ENCODE results near the gene CGNL1.

The CGNL1 gene

GRCh38 chr15:57494581-57494980, 118.3 kb downstream of the CGNL1 start:
- Histone ChIP-seq H3K14ac (ENCODE audit: low read length in 2 of 2) (no peak overlapping the region), H2BK12ac (ENCODE audit: low read length in 2 of 2) (no peak overlapping the region), H3K18ac (ENCODE audit: low read depth in 1 of 2, low read length in 2 of 2) (no peak overlapping the region), H2BK15ac (ENCODE audit: low read depth, poor library complexity, severe bottlenecking) (no peak overlapping the region), H3K9me3 (ENCODE audit: control insufficient read depth, low read length) (no peaks in the 10 kb centered on the region), H3K9ac (ENCODE audit: low read length) (no peak overlapping the region), H3K79me1 (replicated peaks; ENCODE audit: low read length, poor library complexity, severe bottlenecking) (peaks cover 22% of the 10 kb centered on the region), H3K27ac (ENCODE audit: low read length, poor library complexity, severe bottlenecking) (no peak overlapping the region), H4K91ac (ENCODE audit: low read length) (no peak overlapping the region), H3K4ac (ENCODE audit: low read depth in 1 of 2, low read length in 2 of 2) (no peak overlapping the region), H3K27me3 (ENCODE audit: control insufficient read depth in 1 of 2, insufficient read depth in 1 of 2, low read length in 2 of 2) (no peaks in the 10 kb centered on the region), H2BK120ac (ENCODE audit: low read depth, low read length) (no peak overlapping the region), H3K4me3 (ENCODE audit: insufficient read depth in 1 of 2, low read depth in 1 of 2, low read length in 2 of 2) (no peak overlapping the region), H2BK5ac (ENCODE audit: low read depth, low read length, poor library complexity, severe bottlenecking) (no peak overlapping the region), H2AFZ (ENCODE audit: low read depth, low read length) (no peak overlapping the region), H2AK5ac (ENCODE audit: low read length, severe bottlenecking) (no peak overlapping the region), H3K23ac (ENCODE audit: low read length in 2 of 2) (no peak overlapping the region), H3K4me1 (ENCODE audit: control insufficient read depth, insufficient read depth, low read depth, low read length) (peaks cover 6% of the 10 kb centered on the region), H3K36me3 (ENCODE audit: control insufficient read depth in 1 of 2, insufficient read depth in 2 of 2, low read depth in 1 of 2, low read length in 2 of 2) (peaks cover 0 to 17% of the 10 kb centered on the region in 2 experiments), H4K8ac (ENCODE audit: low read length) (no peak overlapping the region), H3K4me2 (ENCODE audit: low read length, poor library complexity, severe bottlenecking) (no peak overlapping the region)
- WGBS: 95% methylated on average over 4 of the region's 4 CpGs
- DNase-seq: no peak

DNA sequence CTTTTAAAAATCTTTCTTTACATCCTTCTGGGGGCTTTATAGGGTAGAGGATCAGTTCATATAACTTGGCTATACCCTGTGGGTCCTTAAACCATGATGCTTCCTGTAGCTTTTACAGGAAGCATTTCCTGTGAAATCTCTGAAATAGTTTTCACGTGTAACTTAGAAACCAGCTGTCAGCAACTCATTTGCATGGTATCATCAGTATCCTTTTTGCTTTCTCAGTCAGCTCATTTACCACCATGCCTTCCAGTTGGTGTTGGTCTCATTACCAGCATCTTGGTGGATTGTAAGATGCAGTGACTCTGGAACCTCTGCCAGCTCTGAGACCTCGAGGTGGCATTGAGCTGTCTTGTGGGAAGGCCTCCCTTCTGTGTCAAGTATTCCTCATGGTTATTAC, 118.7 kb downstream of the CGNL1 start:
- H3K23ac ChIP-seq (ENCODE audit: low read length in 2 of 2): no peak overlapping the region
- no peak overlapping the region for H2AK5ac ChIP-seq (ENCODE audit: low read length, severe bottlenecking)
- no peak overlapping the region for H4K91ac ChIP-seq (ENCODE audit: low read length)
- peaks cover 25% of the 10 kb centered on the region for H3K79me1 ChIP-seq (replicated peaks; ENCODE audit: low read length, poor library complexity, severe bottlenecking)
- DNase-seq: no peak
- no peaks in the 10 kb centered on the region for H3K9me3 ChIP-seq (ENCODE audit: control insufficient read depth, low read length)
- H2BK5ac ChIP-seq (ENCODE audit: low read depth, low read length, poor library complexity, severe bottlenecking): no peak overlapping the region
- no peaks in the 10 kb centered on the region for H3K27me3 ChIP-seq (ENCODE audit: control insufficient read depth in 1 of 2, insufficient read depth in 1 of 2, low read length in 2 of 2)
- no peak overlapping the region for H4K8ac ChIP-seq (ENCODE audit: low read length)
- peaks cover 9% of the 10 kb centered on the region for H3K4me1 ChIP-seq (ENCODE audit: control insufficient read depth, insufficient read depth, low read depth, low read length)
- H3K4me3 ChIP-seq (ENCODE audit: insufficient read depth in 1 of 2, low read depth in 1 of 2, low read length in 2 of 2): no peak overlapping the region
- no peak overlapping the region for H3K4me2 ChIP-seq (ENCODE audit: low read length, poor library complexity, severe bottlenecking)
- H3K4ac ChIP-seq (ENCODE audit: low read depth in 1 of 2, low read length in 2 of 2): no peak overlapping the region
- 49% methylated on average over 2 of the region's 2 CpGs for WGBS
- no peak overlapping the region for H2AFZ ChIP-seq (ENCODE audit: low read depth, low read length)
- no peak overlapping the region for H3K9ac ChIP-seq (ENCODE audit: low read length)
- H2BK120ac ChIP-seq (ENCODE audit: low read depth, low read length): no peak overlapping the region
- H3K14ac ChIP-seq (ENCODE audit: low read length in 2 of 2): no peak overlapping the region
- H3K18ac ChIP-seq (ENCODE audit: low read depth in 1 of 2, low read length in 2 of 2): no peak overlapping the region
- peaks cover 0 to 17% of the 10 kb centered on the region in 2 experiments for H3K36me3 ChIP-seq (ENCODE audit: control insufficient read depth in 1 of 2, insufficient read depth in 2 of 2, low read depth in 1 of 2, low read length in 2 of 2)
- H2BK12ac ChIP-seq (ENCODE audit: low read length in 2 of 2): no peak overlapping the region
- no peak overlapping the region for H2BK15ac ChIP-seq (ENCODE audit: low read depth, poor library complexity, severe bottlenecking)
- no peak overlapping the region for H3K27ac ChIP-seq (ENCODE audit: low read length, poor library complexity, severe bottlenecking)

DNA sequence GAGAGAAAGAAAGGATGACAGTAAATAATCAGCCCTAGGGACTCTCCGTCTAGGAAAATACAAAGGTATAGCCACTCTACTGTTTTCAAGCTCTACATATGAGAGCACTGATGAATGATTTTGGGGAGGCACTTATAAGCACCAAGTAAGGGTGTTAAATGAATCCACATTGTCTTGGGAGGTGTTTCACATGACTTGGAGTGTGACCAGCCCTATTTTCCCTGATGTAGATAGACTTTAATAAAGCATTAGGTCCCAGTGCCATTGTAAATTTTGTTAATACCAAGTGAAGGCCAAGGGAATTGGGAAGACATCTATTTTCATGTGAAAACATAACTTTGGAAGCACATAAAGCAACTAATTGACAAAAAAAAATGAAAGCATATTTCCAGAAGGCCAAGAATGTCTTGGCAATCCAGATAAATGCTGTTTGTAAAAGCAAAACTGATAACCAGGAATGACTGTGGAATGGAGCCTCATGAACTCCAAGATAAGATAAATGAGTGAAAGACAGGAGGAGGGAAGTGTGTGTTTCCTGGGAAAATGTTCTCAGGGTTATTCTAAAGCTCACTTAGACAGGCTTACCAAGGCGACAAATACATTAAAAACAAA, 119.4 kb downstream of the CGNL1 start:
- no peak overlapping the region for H3K14ac ChIP-seq (ENCODE audit: low read length in 2 of 2)
- no peak overlapping the region for H3K27ac ChIP-seq (ENCODE audit: low read length, poor library complexity, severe bottlenecking)
- no peak overlapping the region for H2AFZ ChIP-seq (ENCODE audit: low read depth, low read length)
- no peak overlapping the region for H2BK15ac ChIP-seq (ENCODE audit: low read depth, poor library complexity, severe bottlenecking)
- H2BK12ac ChIP-seq (ENCODE audit: low read length in 2 of 2): no peak overlapping the region
- no peak overlapping the region for H3K18ac ChIP-seq (ENCODE audit: low read depth in 1 of 2, low read length in 2 of 2)
- peaks cover 0 to 17% of the 10 kb centered on the region in 2 experiments for H3K36me3 ChIP-seq (ENCODE audit: control insufficient read depth in 1 of 2, insufficient read depth in 2 of 2, low read depth in 1 of 2, low read length in 2 of 2)
- no CpG with 5 or more reads among the region's 2 CpGs for WGBS
- H2BK5ac ChIP-seq (ENCODE audit: low read depth, low read length, poor library complexity, severe bottlenecking): no peak overlapping the region
- H3K4me1 ChIP-seq (ENCODE audit: control insufficient read depth, insufficient read depth, low read depth, low read length): peaks cover 13% of the 10 kb centered on the region
- DNase-seq: no peak
- H2BK120ac ChIP-seq (ENCODE audit: low read depth, low read length): no peak overlapping the region
- no peaks in the 10 kb centered on the region for H3K27me3 ChIP-seq (ENCODE audit: control insufficient read depth in 1 of 2, insufficient read depth in 1 of 2, low read length in 2 of 2)
- H3K23ac ChIP-seq (ENCODE audit: low read length in 2 of 2): no peak overlapping the region
- no peak overlapping the region for H4K91ac ChIP-seq (ENCODE audit: low read length)
- H3K4ac ChIP-seq (ENCODE audit: low read depth in 1 of 2, low read length in 2 of 2): no peak overlapping the region
- no peak overlapping the region for H3K4me3 ChIP-seq (ENCODE audit: insufficient read depth in 1 of 2, low read depth in 1 of 2, low read length in 2 of 2)
- no peak overlapping the region for H3K4me2 ChIP-seq (ENCODE audit: low read length, poor library complexity, severe bottlenecking)
- H3K9ac ChIP-seq (ENCODE audit: low read length): no peak overlapping the region
- no peak overlapping the region for H4K8ac ChIP-seq (ENCODE audit: low read length)
- H3K9me3 ChIP-seq (ENCODE audit: control insufficient read depth, low read length): no peaks in the 10 kb centered on the region
- H2AK5ac ChIP-seq (ENCODE audit: low read length, severe bottlenecking): peak overlapping the region; percentile 24
- peaks cover 25% of the 10 kb centered on the region for H3K79me1 ChIP-seq (replicated peaks; ENCODE audit: low read length, poor library complexity, severe bottlenecking)

DNA sequence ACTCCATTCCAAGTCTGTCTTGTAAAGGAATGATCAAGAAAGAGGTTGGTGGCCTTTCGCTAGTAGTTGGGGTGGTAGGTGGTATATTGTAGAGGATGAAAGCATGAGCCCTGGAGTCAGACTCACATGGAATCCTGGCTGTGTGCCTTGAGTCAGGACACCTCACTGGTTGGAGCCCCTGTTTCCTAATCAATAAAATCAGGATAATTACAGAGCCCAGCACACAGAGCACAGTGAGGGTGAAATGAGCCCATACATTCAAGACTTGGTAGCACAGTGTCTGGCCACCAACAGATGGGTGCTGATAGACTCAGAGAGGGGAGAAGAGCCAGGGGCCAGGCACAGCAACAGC, 120.3 kb downstream of the CGNL1 start:
- H2BK12ac ChIP-seq (ENCODE audit: low read length in 2 of 2): no peak overlapping the region
- H3K27ac ChIP-seq (ENCODE audit: low read length, poor library complexity, severe bottlenecking): no peak overlapping the region
- no peak for DNase-seq
- no peak overlapping the region for H2BK120ac ChIP-seq (ENCODE audit: low read depth, low read length)
- H2AFZ ChIP-seq (ENCODE audit: low read depth, low read length): no peak overlapping the region
- no peak overlapping the region for H2BK15ac ChIP-seq (ENCODE audit: low read depth, poor library complexity, severe bottlenecking)
- no peak overlapping the region for H3K4me2 ChIP-seq (ENCODE audit: low read length, poor library complexity, severe bottlenecking)
- H3K9ac ChIP-seq (ENCODE audit: low read length): no peak overlapping the region
- H3K36me3 ChIP-seq (ENCODE audit: control insufficient read depth in 1 of 2, insufficient read depth in 2 of 2, low read depth in 1 of 2, low read length in 2 of 2): peaks cover 0 to 14% of the 10 kb centered on the region in 2 experiments
- 95% methylated on average over 1 of the region's 1 CpG for WGBS
- H3K18ac ChIP-seq (ENCODE audit: low read depth in 1 of 2, low read length in 2 of 2): no peak overlapping the region
- no peak overlapping the region for H3K4me3 ChIP-seq (ENCODE audit: insufficient read depth in 1 of 2, low read depth in 1 of 2, low read length in 2 of 2)
- peaks cover 20% of the 10 kb centered on the region for H3K4me1 ChIP-seq (ENCODE audit: control insufficient read depth, insufficient read depth, low read depth, low read length)
- H3K79me1 ChIP-seq (replicated peaks; ENCODE audit: low read length, poor library complexity, severe bottlenecking): peaks cover 23% of the 10 kb centered on the region
- H4K91ac ChIP-seq (ENCODE audit: low read length): peak overlapping the region; percentile 34
- peak overlapping the region; percentile 60 for H2AK5ac ChIP-seq (ENCODE audit: low read length, severe bottlenecking)
- no peak overlapping the region for H3K14ac ChIP-seq (ENCODE audit: low read length in 2 of 2)
- no peaks in the 10 kb centered on the region for H3K27me3 ChIP-seq (ENCODE audit: control insufficient read depth in 1 of 2, insufficient read depth in 1 of 2, low read length in 2 of 2)
- H3K23ac ChIP-seq (ENCODE audit: low read length in 2 of 2): no peak overlapping the region
- no peaks in the 10 kb centered on the region for H3K9me3 ChIP-seq (ENCODE audit: control insufficient read depth, low read length)
- no peak overlapping the region for H4K8ac ChIP-seq (ENCODE audit: low read length)
- no peak overlapping the region for H3K4ac ChIP-seq (ENCODE audit: low read depth in 1 of 2, low read length in 2 of 2)
- H2BK5ac ChIP-seq (ENCODE audit: low read depth, low read length, poor library complexity, severe bottlenecking): no peak overlapping the region
